ENCODE measurements around the gene CSNK1A1.

- TF ChIP-seq, protein P1, sequence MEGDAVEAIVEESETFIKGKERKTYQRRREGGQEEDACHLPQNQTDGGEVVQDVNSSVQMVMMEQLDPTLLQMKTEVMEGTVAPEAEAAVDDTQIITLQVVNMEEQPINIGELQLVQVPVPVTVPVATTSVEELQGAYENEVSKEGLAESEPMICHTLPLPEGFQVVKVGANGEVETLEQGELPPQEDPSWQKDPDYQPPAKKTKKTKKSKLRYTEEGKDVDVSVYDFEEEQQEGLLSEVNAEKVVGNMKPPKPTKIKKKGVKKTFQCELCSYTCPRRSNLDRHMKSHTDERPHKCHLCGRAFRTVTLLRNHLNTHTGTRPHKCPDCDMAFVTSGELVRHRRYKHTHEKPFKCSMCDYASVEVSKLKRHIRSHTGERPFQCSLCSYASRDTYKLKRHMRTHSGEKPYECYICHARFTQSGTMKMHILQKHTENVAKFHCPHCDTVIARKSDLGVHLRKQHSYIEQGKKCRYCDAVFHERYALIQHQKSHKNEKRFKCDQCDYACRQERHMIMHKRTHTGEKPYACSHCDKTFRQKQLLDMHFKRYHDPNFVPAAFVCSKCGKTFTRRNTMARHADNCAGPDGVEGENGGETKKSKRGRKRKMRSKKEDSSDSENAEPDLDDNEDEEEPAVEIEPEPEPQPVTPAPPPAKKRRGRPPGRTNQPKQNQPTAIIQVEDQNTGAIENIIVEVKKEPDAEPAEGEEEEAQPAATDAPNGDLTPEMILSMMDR (IDR thresholded peaks at IDR 0.05), result no peak
- TF ChIP-seq POLR2A (IDR thresholded peaks at IDR 0.05), result no peak
These were observed 60.4 kb downstream of the CSNK1A1 start for GRCh38 chr5:149490599-149491485.
